SU-DHL-6 (cell line): ENCODE measurements around the gene DLD.

Experiments
- H2AFZ ChIP-seq: fragments of 200-600 bp; sonication (generic); 2 replicates; pipeline ENCODE4 v1.6.1; 2014; ENCODE audit warnings: low read depth, mild to moderate bottlenecking, moderate library complexity, mixed read lengths, antibody characterized with exemption, low read length; ENCODE audit not compliant: severe bottlenecking
- H3F3A ChIP-seq: fragments of 200-600 bp; shearing (Covaris generic); 2 replicates; pipeline ENCODE4 v1.6.0; 2016; ENCODE audit warnings: antibody characterized with exemption, mild to moderate bottlenecking; ENCODE audit not compliant: insufficient read depth
- H3K27ac ChIP-seq: fragments of 200-600 bp; sonication (generic); 2 replicates; pipeline ENCODE4 v1.5.1; 2016; ENCODE audit warnings: low read depth, mild to moderate bottlenecking, low read length, moderate library complexity, mixed read lengths
- H3K27me3 ChIP-seq: fragments of 200-600 bp; sonication (generic), shearing (Covaris generic); 2 replicates; pipeline ENCODE4 v1.6.0; 2014; ENCODE audit warnings: mild to moderate bottlenecking, low read length
- H3K36me3 ChIP-seq: fragments of 200-600 bp; sonication (generic); 2 replicates; pipeline ENCODE4 v1.6.1; 2014; ENCODE audit warnings: mild to moderate bottlenecking, low read length, mixed read lengths
- H3K4me2 ChIP-seq: fragments of 300-600, 200-600 bp; shearing (Covaris generic), sonication (generic); 2 replicates; pipeline ENCODE4 v1.6.0; 2014; ENCODE audit warnings: low read length, low read depth, mild to moderate bottlenecking; ENCODE audit not compliant: poor library complexity, severe bottlenecking
- H3K4me3 ChIP-seq: fragments of 200-600 bp; sonication (generic); 2 replicates; pipeline ENCODE4 v1.5.1; 2014; ENCODE audit warnings: antibody characterized with exemption, low read length, mild to moderate bottlenecking, mixed read lengths; ENCODE audit not compliant: insufficient read depth, poor library complexity, severe bottlenecking
- H3K79me2 ChIP-seq: fragments of 200-600 bp; sonication (generic); 2 replicates; pipeline ENCODE4 v1.6.1; 2014; ENCODE audit warnings: mild to moderate bottlenecking, low read length, moderate library complexity; ENCODE audit not compliant: insufficient read depth
- H3K9ac ChIP-seq: fragments of 200-600 bp; sonication (generic); 2 replicates; pipeline ENCODE4 v1.7.0; 2014; ENCODE audit warnings: mild to moderate bottlenecking, low read length
- H3K9me2 ChIP-seq: fragments of 200-600 bp; sonication (generic); replicated peaks from 2 replicates; pipeline ENCODE4 v1.6.1; 2014; ENCODE audit warnings: low read length; ENCODE audit not compliant: insufficient read depth
- H3K9me3 ChIP-seq: fragments of 200-600 bp; sonication (generic); 2 replicates; pipeline ENCODE4 v1.6.1; 2014; ENCODE audit warnings: low read length, mixed read lengths; ENCODE audit not compliant: insufficient read depth
- H4K20me1 ChIP-seq: fragments of 200-600 bp; sonication (generic); 2 replicates; pipeline ENCODE4 v1.6.1; 2014; ENCODE audit warnings: low read depth, mild to moderate bottlenecking, antibody characterized with exemption, low read length, moderate library complexity, mixed read lengths
- CTCF ChIP-seq: fragments of 200-600 bp; sonication (generic); IDR thresholded peaks from one replicate; pipeline ENCODE4 v1.5.1; 2017; ENCODE audit warnings: antibody characterized with exemption, mild to moderate bottlenecking, low read length, moderate library complexity; ENCODE audit not compliant: insufficient read depth, poor library complexity, severe bottlenecking
- EZH2phosphoT487 ChIP-seq: fragments of 200-600 bp; sonication (generic), shearing (Covaris generic); conservative IDR thresholded peaks from 2 replicates; pipeline ENCODE4 v1.6.1; 2018; ENCODE audit warnings: mild to moderate bottlenecking, antibody characterized with exemption, low read length, moderate library complexity, mixed read lengths

DLD gene

GRCh38 chr7:107934991-107935770, 44.2 kb downstream of the DLD start:
- Histone ChIP-seq H3K36me3 (no peaks in the 10 kb centered on the region), H3K27me3 (no peaks in the 10 kb centered on the region)
- TF ChIP-seq CTCF = no peak
- TF ChIP-seq EZH2phosphoT487 = no peak

GRCh38 chr7:107936312-107936711, 45.3 kb downstream of the DLD start:
- Histone ChIP-seq H3K79me2 (no peaks in the 10 kb centered on the region), H3K9me2 (no peaks in the 10 kb centered on the region), H3K9me3 (no peaks in the 10 kb centered on the region), H3F3A (0 out of 2 replicates have a peak, but pooled peaks cover 4% of the 10 kb centered on the region), H4K20me1 (no peaks in the 10 kb centered on the region), H3K36me3 (no peaks in the 10 kb centered on the region), H3K4me3 (no peak overlapping the region), H3K4me2 (no peak overlapping the region), H3K27me3 (no peaks in the 10 kb centered on the region), H2AFZ (no peak overlapping the region), H3K27ac (no peak overlapping the region), H3K9ac (no peak overlapping the region)
- no peak for TF ChIP-seq EZH2phosphoT487
- TF ChIP-seq CTCF = no peak

More at GRCh38 chr7:107934991-107935770, 44.2 kb downstream of the DLD start:
- no peaks in the 10 kb centered on the region for H3K79me2 ChIP-seq
- no peaks in the 10 kb centered on the region for H3K9me2 ChIP-seq
- H3K4me3 ChIP-seq = no peak overlapping the region
- H3F3A ChIP-seq = 0 out of 2 replicates have a peak, but pooled peaks cover 4% of the 10 kb centered on the region
- no peak overlapping the region for H3K27ac ChIP-seq
- H3K4me2 ChIP-seq = no peak overlapping the region
- no peaks in the 10 kb centered on the region for H3K9me3 ChIP-seq
- H4K20me1 ChIP-seq = no peaks in the 10 kb centered on the region
- H2AFZ ChIP-seq = no peak overlapping the region
- no peak overlapping the region for H3K9ac ChIP-seq

GRCh38 chr7:107937531-107937930, 46.5 kb downstream of the DLD start:
- H3F3A ChIP-seq = 0 out of 2 replicates have a peak, but pooled peaks cover 4% of the 10 kb centered on the region
- H3K4me2 ChIP-seq = no peak overlapping the region
- no peaks in the 10 kb centered on the region for H3K9me2 ChIP-seq
- H3K79me2 ChIP-seq = no peaks in the 10 kb centered on the region
- no peak overlapping the region for H3K4me3 ChIP-seq
- H3K9me3 ChIP-seq = no peaks in the 10 kb centered on the region
- H3K36me3 ChIP-seq = no peaks in the 10 kb centered on the region
- TF ChIP-seq EZH2phosphoT487 = no peak
- no peak for TF ChIP-seq CTCF
- H3K9ac ChIP-seq = no peak overlapping the region
- H3K27me3 ChIP-seq = no peaks in the 10 kb centered on the region
- H4K20me1 ChIP-seq = no peaks in the 10 kb centered on the region
- H2AFZ ChIP-seq = no peak overlapping the region
- H3K27ac ChIP-seq = no peak overlapping the region
